Heart right ventricle (tissue), 16 donors: ENCODE data around the gene HSPH1. TPM values are rescaled to one million over a fixed set of nuclear protein-coding genes. Genes with fewer than 3 reads are reported as not detected.
A peak's percentile ranks its signal among the peaks of the same experiment; 100 is the strongest.

Experiments used
- ATAC-seq, 8 donors: fragments of 200-7000 bp; cut with Tn5 transposase; one replicate each; pipeline ENCODE4 v1.9.1; 2020; ENCODE audit warnings: mild to moderate bottlenecking in 8 of 8, moderate library complexity in 8 of 8, moderate number of reproducible peaks in 1 of 8
- DNase-seq, 2 donors: peaks; one replicate each; pipeline ENCODE4 v3.0.0-alpha.2; 2020
- H3K27ac ChIP-seq, 10 donors: fragments of 200-600 bp; sonication (generic) in 2 of 10; one replicate each; pipeline versions ENCODE4 v1.5.0 to v1.8.0; 2020 to 2022; ENCODE audit warnings: mild to moderate bottlenecking in 3 of 10
- H3K27me3 ChIP-seq, 7 donors: fragments of 200-600 bp; one replicate each; pipeline ENCODE4 v1.8.0; 2021 to 2022; ENCODE audit warnings: mild to moderate bottlenecking in 2 of 7
- H3K36me3 ChIP-seq, 9 donors: fragments of 200-600 bp; sonication (generic) in 1 of 9; one replicate each; pipeline versions ENCODE4 v1.5.0 to v1.8.0; 2020 to 2022; ENCODE audit warnings: mild to moderate bottlenecking in 2 of 9
- H3K4me1 ChIP-seq, 9 donors: fragments of 200-600 bp; sonication (generic) in 1 of 9; one replicate each; pipeline versions ENCODE4 v1.5.0 to v1.8.0; 2020 to 2022; ENCODE audit warnings: mild to moderate bottlenecking in 4 of 9
- H3K4me3 ChIP-seq, 10 donors: fragments of 200-600 bp; sonication (generic) in 2 of 10; one replicate each; pipeline versions ENCODE4 v1.5.0 to v1.8.0; 2020 to 2022; ENCODE audit warnings: mild to moderate bottlenecking in 7 of 10, moderate library complexity in 2 of 10
- H3K9me3 ChIP-seq, 11 donors: fragments of 200-600 bp in 10 of 11; sonication (generic) in 2 of 11; one replicate each; pipeline versions ENCODE4 v1.5.0 to v1.8.0; 2013 to 2022; ENCODE audit warnings: mild to moderate bottlenecking in 2 of 11, control low read depth in 1 of 11, moderate library complexity in 1 of 11
- WGBS, 2 donors: extraction: QIAGEN DNeasy Blood & Tissue Kit; methylation state at CpG; one replicate each; pipeline ENCODE4 v1.1.7; 2013; ENCODE audit warnings: inconsistent platforms in 1 of 2; 5-methylcytosine and 5-hydroxymethylcytosine counted together
- intact Hi-C, 10 donors: fragments of 100-400 bp; cut with DNase I; formaldehyde crosslinking; loops; one replicate each; pipeline versions ENCODE4 v1.11.1 to v1.14.2; 2022
- polyA plus RNA-seq, 2 donors: library from polyadenylated mRNA; stranded (reverse); fragments of 200-250 nt; gene quantifications; one replicate each; pipeline ENCODE4 v1.2.3, GENCODE V29; 2013
- total RNA-seq, 10 donors: library from RNA; stranded (reverse); fragmentation: NEBNext Ultra II Directional in 3 of 10; extraction: Animal tissue kit (Norgen Biotek cat#: 25700) in 3 of 10; gene quantifications; one replicate each; pipeline versions ENCODE4 v1.2.1 to v1.2.4, GENCODE V29; 2021 to 2023
- TF ChIP-seq, protein P1 (sequence below), 9 donors: fragments of 200-600 bp; sonication (generic) in 2 of 9; IDR thresholded peaks; one replicate each; pipeline versions ENCODE4 v1.5.0 to v1.8.0; 2021 to 2022; ENCODE audit warnings: antibody characterized with exemption in 9 of 9, mild to moderate bottlenecking in 5 of 9, moderate library complexity in 1 of 9
- donor health status: Arrhythmogenic right ventricular cardiomyopathy.
- donor health status: ischemic (EF 13 %, LVEDD 7.1; RV severe dilation, severe dysfunction).
- donor health status: healthy with polysubstance abuse.
- donor health status: DM: no; HTN: yes; CAD: no.
- donor health status: DM: no; HTN: no; CAD: no.
- donor health status: ischemic (EF 25% LVEDD 6.9; RV normal size, moderate dysfunction).
- donor health status: ischemic (EF 25% LVEDD 5.7; RV mildly dilated, moderate dysfunction).
- donor health status: healthy.
- donor health status: DM: yes; HTN: yes; CAD: no.
- donor health status: Ischemic cardiomyopathy.
- donor health status: ischemic (EF 35%, LVEDD 5.7; RV mildly dilated, moderate dysfunction).
- donor health status: nonischemic (EF 11% LVEDD 7.7; RV severe dilation, severe dysfunction).
- donor health status: DM: yes; HTN: yes; CAD: no.
- donor health status: PGD.
- donor health status: ischemic (EF 29% LVEDD 5.4; RV normal size, mild dysfunction).
- donor health status: nonischemic (EF 23%, LVEDD 6.1; RV moderate dilation, normal function).

HSPH1 gene
- total and polyA plus RNA-seq, 12 donors = 28.4 to 65.4 (median 45.8) TPM

DNA sequence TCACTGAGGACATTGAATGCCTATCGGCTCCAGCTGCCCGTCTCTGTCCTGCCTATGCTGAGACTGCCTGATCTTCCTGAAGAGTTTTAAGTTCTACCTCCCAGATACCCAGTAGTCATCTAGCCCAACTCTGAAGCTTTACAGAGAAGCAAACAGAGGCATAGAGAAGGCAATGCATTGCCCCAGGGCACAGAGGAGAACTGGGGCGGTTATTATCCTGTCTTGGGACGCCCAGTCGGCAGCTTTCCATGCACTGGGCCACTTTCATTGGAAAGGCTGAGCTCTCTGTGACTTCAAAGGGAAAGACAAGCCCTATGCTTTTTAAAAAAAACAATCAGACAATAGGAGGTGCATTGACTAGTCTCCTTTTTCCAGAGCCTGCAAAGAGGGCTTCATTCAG, 71.6 kb downstream of the HSPH1 start:
- Histone ChIP-seq H3K9me3 (no peaks in the 10 kb centered on the region), H3K36me3 (no peaks in the 10 kb centered on the region), H3K4me1 (peaks cover 0 to 2% (median 0%) of the 10 kb centered on the region in 9 donors), H3K27me3 (peaks cover 0 to 20% (median 7%) of the 10 kb centered on the region in 7 donors), H3K27ac (no peak overlapping the region), H3K4me3 (no peak overlapping the region)
- WGBS, 2 donors = 85 to 97% methylated on average over 5 of the region's 5 CpGs
- intact Hi-C loops = no loop called here
- ATAC-seq (no peak), DNase-seq (no peak)
- TF ChIP-seq, protein P1, sequence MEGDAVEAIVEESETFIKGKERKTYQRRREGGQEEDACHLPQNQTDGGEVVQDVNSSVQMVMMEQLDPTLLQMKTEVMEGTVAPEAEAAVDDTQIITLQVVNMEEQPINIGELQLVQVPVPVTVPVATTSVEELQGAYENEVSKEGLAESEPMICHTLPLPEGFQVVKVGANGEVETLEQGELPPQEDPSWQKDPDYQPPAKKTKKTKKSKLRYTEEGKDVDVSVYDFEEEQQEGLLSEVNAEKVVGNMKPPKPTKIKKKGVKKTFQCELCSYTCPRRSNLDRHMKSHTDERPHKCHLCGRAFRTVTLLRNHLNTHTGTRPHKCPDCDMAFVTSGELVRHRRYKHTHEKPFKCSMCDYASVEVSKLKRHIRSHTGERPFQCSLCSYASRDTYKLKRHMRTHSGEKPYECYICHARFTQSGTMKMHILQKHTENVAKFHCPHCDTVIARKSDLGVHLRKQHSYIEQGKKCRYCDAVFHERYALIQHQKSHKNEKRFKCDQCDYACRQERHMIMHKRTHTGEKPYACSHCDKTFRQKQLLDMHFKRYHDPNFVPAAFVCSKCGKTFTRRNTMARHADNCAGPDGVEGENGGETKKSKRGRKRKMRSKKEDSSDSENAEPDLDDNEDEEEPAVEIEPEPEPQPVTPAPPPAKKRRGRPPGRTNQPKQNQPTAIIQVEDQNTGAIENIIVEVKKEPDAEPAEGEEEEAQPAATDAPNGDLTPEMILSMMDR (IDR thresholded peaks at IDR 0.05) = no peak

DNA sequence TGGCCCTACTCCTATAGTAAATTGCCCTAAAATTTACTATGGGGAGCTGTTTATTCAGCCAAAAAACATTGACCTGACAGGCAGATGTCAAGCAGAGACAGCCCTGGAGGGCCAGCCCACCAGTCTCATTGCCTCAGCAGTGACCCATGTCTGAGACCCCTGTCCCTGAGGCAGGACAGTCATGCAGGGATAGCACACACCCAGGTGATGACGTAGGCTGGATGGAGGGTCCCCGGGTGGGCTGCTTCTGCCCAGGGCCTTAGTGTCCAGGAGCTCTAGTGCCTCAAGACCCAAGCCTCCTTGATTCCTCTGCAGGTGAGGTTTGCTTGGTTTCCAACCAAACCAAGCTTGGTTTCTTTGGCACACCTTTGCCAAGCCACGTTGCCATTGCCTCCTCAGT, 72.1 kb downstream of the HSPH1 start:
- no peaks in the 10 kb centered on the region for H3K9me3 ChIP-seq
- no peak overlapping the region for H3K4me3 ChIP-seq
- intact Hi-C loops = no loop called here
- H3K4me1 ChIP-seq = peaks cover 0 to 2% (median 0%) of the 10 kb centered on the region in 9 donors
- TF ChIP-seq, protein P1 (IDR thresholded peaks at IDR 0.05) = no peak
- ATAC-seq = peak in 1 of 8 donors; percentile 26
- DNase-seq = no peak
- WGBS, 2 donors = 90 to 93% methylated on average over 3 of the region's 3 CpGs
- no peaks in the 10 kb centered on the region for H3K36me3 ChIP-seq
- H3K27me3 ChIP-seq = peaks cover 0 to 20% (median 8%) of the 10 kb centered on the region in 7 donors
- H3K27ac ChIP-seq = no peak overlapping the region

DNA sequence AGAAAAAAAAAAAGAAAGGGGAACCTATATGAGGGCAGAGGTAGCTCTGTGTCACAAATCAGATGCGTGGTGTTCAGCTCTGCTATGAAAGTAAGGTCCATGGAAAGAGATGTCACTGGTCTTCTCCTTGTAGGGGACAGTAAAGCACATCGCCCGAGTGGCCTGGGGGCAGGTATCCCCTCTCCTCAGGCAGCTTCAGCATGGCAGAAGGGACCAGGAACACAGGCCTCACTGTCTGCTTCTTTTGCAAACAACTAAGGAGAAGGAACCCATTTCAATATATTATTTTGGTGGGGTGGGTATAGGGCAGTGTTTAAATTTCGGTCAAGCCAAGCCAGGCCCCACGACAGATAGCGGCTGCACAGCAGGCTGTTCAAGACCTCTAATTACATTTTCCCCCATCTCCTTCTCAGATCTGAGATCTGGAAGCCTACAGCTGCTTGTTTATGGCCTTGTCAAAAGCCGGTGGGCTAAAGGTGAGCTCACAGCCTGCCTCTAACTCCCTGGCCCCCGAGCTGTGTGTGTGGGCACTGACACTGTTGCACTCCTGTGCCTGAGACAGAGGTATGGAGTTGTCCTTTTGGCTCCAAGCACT, 72.8 kb downstream of the HSPH1 start:
- TF ChIP-seq, protein P1 (IDR thresholded peaks at IDR 0.05) = no peak
- Histone ChIP-seq H3K27me3 (peaks cover 0 to 20% (median 15%) of the 10 kb centered on the region in 7 donors), H3K4me1 (peaks cover 0 to 2% (median 0%) of the 10 kb centered on the region in 9 donors), H3K36me3 (no peaks in the 10 kb centered on the region), H3K27ac (no peak overlapping the region), H3K9me3 (no peaks in the 10 kb centered on the region), H3K4me3 (no peak overlapping the region)
- ATAC-seq (no peak), DNase-seq (no peak)
- intact Hi-C loops = no loop called here
- 92 to 95% methylated on average over 8 of the region's 8 CpGs for WGBS, 2 donors

Other genes starting within 250 kb of the HSPH1 start
- gene TEX26, start 229.2 kb downstream of the HSPH1 start, total RNA-seq = not detected
- gene TEX26, start 229.2 kb downstream of the HSPH1 start, polyA plus RNA-seq = not detected
- 10 to 100 TPM; 12.0 to 28.1 (median 20.1) TPM for gene B3GLCT, start 38.1 kb upstream of the HSPH1 start, total RNA-seq
- gene B3GLCT, start 38.1 kb upstream of the HSPH1 start, polyA plus RNA-seq = 1 to 10 TPM; 3.1 to 8.2 TPM